Neural progenitor cell (in vitro differentiated cells): Measurements from ENCODE around the gene NOXA1.

Experiments used
- EZH2 ChIP-seq: fragments of 200-600 bp; sonication (generic); IDR thresholded peaks from 2 replicates; pipeline ENCODE4 v1.6.1; 2017; ENCODE audit warnings: antibody characterized with exemption, mild to moderate bottlenecking, moderate library complexity
- TF ChIP-seq, protein P1 (sequence below): fragments of 200-600 bp; sonication (generic); IDR thresholded peaks from 2 replicates; pipeline ENCODE4 v1.5.1; 2017; ENCODE audit warnings: antibody characterized with exemption, mild to moderate bottlenecking

DNA sequence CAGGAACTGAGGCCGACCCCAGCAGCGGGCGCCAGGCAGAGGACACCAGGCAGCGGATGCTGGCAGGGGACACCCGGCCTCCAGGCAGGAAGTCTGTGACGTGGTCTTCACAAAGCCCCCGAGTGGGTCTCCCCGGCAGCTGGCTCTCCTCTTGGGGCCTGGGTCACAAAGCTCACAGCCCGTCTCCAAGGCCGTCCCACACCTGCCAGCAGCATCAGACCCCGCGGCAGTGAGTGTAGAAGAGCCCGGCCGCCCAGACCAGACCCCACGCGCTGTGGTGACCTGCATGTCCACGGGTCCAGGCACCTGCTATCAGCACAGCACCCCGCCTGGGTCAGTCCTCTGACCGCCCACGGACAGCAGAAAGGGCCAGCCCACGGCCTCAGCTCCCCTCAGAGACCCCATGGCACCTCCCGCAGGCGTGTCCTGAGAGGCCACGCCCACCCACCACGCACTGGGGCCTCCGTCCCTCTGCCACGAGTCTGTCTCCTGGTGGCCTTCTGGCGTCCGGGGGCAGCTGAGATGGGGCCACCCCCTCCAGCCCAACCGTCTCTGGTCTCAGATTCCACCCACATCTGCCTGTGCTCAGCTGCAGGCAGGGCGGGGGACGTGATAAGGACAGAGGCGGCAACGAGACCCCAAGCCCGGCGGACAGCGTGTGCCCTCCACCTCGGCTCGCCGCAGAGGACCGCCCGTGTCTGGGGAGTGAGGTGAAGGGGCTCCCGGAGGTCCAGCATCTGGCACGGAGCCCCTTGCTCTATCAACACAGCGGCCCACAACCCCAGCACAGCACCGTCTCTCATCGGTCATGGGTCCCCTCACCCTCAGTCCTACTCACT lies 34.4 kb upstream of the NOXA1 start:
- TF ChIP-seq, protein P1, sequence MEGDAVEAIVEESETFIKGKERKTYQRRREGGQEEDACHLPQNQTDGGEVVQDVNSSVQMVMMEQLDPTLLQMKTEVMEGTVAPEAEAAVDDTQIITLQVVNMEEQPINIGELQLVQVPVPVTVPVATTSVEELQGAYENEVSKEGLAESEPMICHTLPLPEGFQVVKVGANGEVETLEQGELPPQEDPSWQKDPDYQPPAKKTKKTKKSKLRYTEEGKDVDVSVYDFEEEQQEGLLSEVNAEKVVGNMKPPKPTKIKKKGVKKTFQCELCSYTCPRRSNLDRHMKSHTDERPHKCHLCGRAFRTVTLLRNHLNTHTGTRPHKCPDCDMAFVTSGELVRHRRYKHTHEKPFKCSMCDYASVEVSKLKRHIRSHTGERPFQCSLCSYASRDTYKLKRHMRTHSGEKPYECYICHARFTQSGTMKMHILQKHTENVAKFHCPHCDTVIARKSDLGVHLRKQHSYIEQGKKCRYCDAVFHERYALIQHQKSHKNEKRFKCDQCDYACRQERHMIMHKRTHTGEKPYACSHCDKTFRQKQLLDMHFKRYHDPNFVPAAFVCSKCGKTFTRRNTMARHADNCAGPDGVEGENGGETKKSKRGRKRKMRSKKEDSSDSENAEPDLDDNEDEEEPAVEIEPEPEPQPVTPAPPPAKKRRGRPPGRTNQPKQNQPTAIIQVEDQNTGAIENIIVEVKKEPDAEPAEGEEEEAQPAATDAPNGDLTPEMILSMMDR, result no peak
- TF ChIP-seq EZH2, result no peak
